Panc1 (cell line): ENCODE results near the gene EXOC3L1. TPM values are rescaled to one million over a fixed set of nuclear protein-coding genes. Genes with fewer than 3 reads are reported as not detected.

Source experiments
- ATAC-seq: fragments of 200-7000 bp; cut with Tn5 transposase; 2 replicates; pipeline ENCODE4 v1.9.1; 2020; ENCODE audit warnings: mild to moderate bottlenecking, moderate library complexity
- BruUV-seq: library from RNA; stranded (reverse); fragments of 400-500 nt; replicated peaks from 2 replicates; lab custom pipeline; 2021; lab: Mats Ljungman, UMichigan
- CTCF ChIA-PET: fragments of 300-600 bp; sonication (Branson Sonifier 250); formaldehyde crosslinking; loops from one replicate; lab custom pipeline; 2022; ENCODE audit warnings: antibody characterized with exemption; lab: Charles Lee
- POLR2A ChIA-PET: fragments of 300-600 bp; sonication (Branson Sonifier 250); formaldehyde crosslinking; loops from one replicate; lab custom pipeline; 2022; ENCODE audit warnings: antibody characterized with exemption; lab: Charles Lee
- DNase-seq: peaks from one replicate; pipeline ENCODE4 v3.0.0-alpha.2; 2010; ENCODE audit warnings: low read depth, low spot score
- H3K27ac ChIP-seq: 2 replicates; pipeline ENCODE4 v1.5.1; 2011; ENCODE audit warnings: mild to moderate bottlenecking, low read length, inconsistent platforms
- H3K27me3 ChIP-seq: fragments of 200-500 bp; sonication (Bioruptor generic); 2 replicates; pipeline ENCODE4 v1.6.0; 2014; ENCODE audit warnings: low read length, inconsistent platforms; ENCODE audit not compliant: control insufficient read depth, insufficient read depth
- H3K36me3 ChIP-seq: fragments of 200-500 bp; sonication (Bioruptor generic); 2 replicates; pipeline ENCODE4 v1.5.1; 2014; ENCODE audit warnings: inconsistent platforms, mild to moderate bottlenecking, low read length, moderate library complexity; ENCODE audit not compliant: control insufficient read depth, insufficient read depth
- H3K4me1 ChIP-seq: 2 replicates; pipeline ENCODE4 v1.5.1; 2011; ENCODE audit warnings: inconsistent platforms, mild to moderate bottlenecking, low read length, moderate library complexity; ENCODE audit not compliant: control insufficient read depth, insufficient read depth
- H3K4me3 ChIP-seq, 2 experiments: 2 replicates each; pipeline ENCODE4 v1.5.1; 2011 to 2012; ENCODE audit warnings: low read depth in 2 of 2, low read length in 2 of 2, mild to moderate bottlenecking in 2 of 2, inconsistent platforms in 1 of 2, moderate library complexity in 1 of 2
- H3K9me3 ChIP-seq: fragments of 200-500 bp; sonication (Bioruptor generic); 2 replicates; pipeline ENCODE4 v1.5.1; 2014; ENCODE audit warnings: low read depth, mild to moderate bottlenecking, inconsistent platforms, low read length, moderate library complexity; ENCODE audit not compliant: control insufficient read depth, insufficient read depth
- CTCF ChIP-seq: fragments of 450-650 bp; IDR thresholded peaks from 2 replicates; pipeline ENCODE4 v1.5.1; 2017; ENCODE audit warnings: mild to moderate bottlenecking
- POLR2AphosphoS5 ChIP-seq: IDR thresholded peaks from 2 replicates; pipeline ENCODE4 v1.6.1; 2012; ENCODE audit warnings: mild to moderate bottlenecking, low read depth, low read length, moderate library complexity
- REST ChIP-seq, 2 experiments: IDR thresholded peaks; 2 replicates each; pipeline ENCODE4 v1.6.1; 2011 to 2012; ENCODE audit warnings: low read depth in 2 of 2, control low read depth in 1 of 2, low read length in 1 of 2, mild to moderate bottlenecking in 1 of 2, moderate library complexity in 1 of 2; ENCODE audit not compliant: insufficient read depth in 1 of 2
- SIN3A ChIP-seq: IDR thresholded peaks from 2 replicates; pipeline ENCODE4 v1.6.1; 2012; ENCODE audit warnings: low read depth, mild to moderate bottlenecking, low read length, moderate library complexity, borderline replicate concordance; ENCODE audit not compliant: insufficient read depth
- TCF7L2 ChIP-seq: IDR thresholded peaks from 2 replicates; pipeline ENCODE4 v1.6.1; 2011; ENCODE audit warnings: mild to moderate bottlenecking, low read depth, low read length, inconsistent platforms
- in situ Hi-C: cut with HindIII; loops from 2 replicates; pipeline ENCODE4 v1.10.0; 2016; ENCODE audit warnings: low sequenced_read_pairs, low pct_unique_long_range_greater_than_20kb
- intact Hi-C: fragments of 100-400 bp; cut with micrococcal nuclease; formaldehyde crosslinking; loops from one replicate; pipeline ENCODE4 v1.10.0; 2022; ENCODE audit not compliant: unreplicated experiment
- total RNA-seq: library from RNA; stranded (reverse); gene quantifications from one replicate; pipeline ENCODE4 v1.2.1, GENCODE V29; 2021; ENCODE audit not compliant: unreplicated experiment

EXOC3L1 gene
- total RNA-seq, 1 experiment from 2014 or later, result 0.41 TPM

- intact Hi-C loops (no loop called here), in situ Hi-C loops (no loop called here)
- ChIA-PET CTCF (no interaction called here), POLR2A (no interaction called here)
- Histone ChIP-seq H3K27me3 (no peaks in the 10 kb centered on the region), H3K9me3 (no peaks in the 10 kb centered on the region), H3K4me1 (peaks cover 9% of the 10 kb centered on the region), H3K27ac (no peak overlapping the region), H3K36me3 (peaks cover 17% of the 10 kb centered on the region; the same call in 1 of the 2 replicates), H3K4me3 (no peak overlapping the region)
- ATAC-seq (no peak), DNase-seq (no peak)
- BruUV-seq, result no TSS peak
- TF ChIP-seq CTCF (no peak), REST (IDR thresholded peaks at IDR 0.05; ENCODE audit: insufficient read depth in 1 of 2, low read depth in 2 of 2, low read length in 1 of 2) (no peak), SIN3A (no peak), POLR2AphosphoS5 (no peak), TCF7L2 (no peak)
Measured at GRCh38 chr16:67190448-67191399, 788 bp upstream of the EXOC3L1 start.

DNA sequence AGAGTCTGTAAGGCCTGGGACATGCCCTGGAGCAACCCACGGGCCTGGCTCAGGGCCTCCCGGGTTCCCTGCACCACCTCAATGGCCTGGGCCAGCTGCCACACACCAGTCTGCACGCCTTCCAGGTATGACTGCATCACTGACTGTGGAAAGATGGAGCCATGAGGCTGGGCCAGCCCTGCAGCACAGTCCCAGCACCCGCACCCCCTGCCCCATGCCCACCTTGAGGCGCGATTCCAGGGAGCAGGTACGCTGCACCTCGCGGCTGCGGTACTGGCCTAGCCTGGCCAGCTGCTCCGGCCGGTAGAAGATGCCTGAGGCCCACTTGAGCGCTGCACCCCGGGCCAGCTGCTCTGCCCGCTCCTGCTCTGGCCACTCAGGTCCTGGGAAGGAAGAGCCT is 1.1 kb downstream of the EXOC3L1 start:
- ATAC-seq (no peak), DNase-seq (no peak)
- TF ChIP-seq TCF7L2 (no peak), SIN3A (no peak), REST (IDR thresholded peaks at IDR 0.05; ENCODE audit: insufficient read depth in 1 of 2, low read depth in 2 of 2, low read length in 1 of 2) (no peak), CTCF (no peak), POLR2AphosphoS5 (no peak)
- ChIA-PET CTCF (interaction anchor here (0.5 kb wide), 1 partner anchor 168 kb away, joined by 4 read pairs; no protein-coding TSS in a partner anchor), POLR2A (no interaction called here)
- peaks cover 9% of the 10 kb centered on the region for H3K4me1 ChIP-seq
- no peaks in the 10 kb centered on the region for H3K9me3 ChIP-seq
- no peak overlapping the region for H3K27ac ChIP-seq
- in situ Hi-C loops, result no loop called here
- no peaks in the 10 kb centered on the region for H3K27me3 ChIP-seq
- intact Hi-C loops, result loop anchor here (10.0 kb wide), 1 partner anchor 234 kb away; no protein-coding TSS in a partner anchor
- no peak overlapping the region for H3K4me3 ChIP-seq
- BruUV-seq, result no TSS peak
- peaks cover 12% of the 10 kb centered on the region; the same call in 1 of the 2 replicates for H3K36me3 ChIP-seq
